ENCODE results near the gene VWA8. TPM values are rescaled to one million over a fixed set of nuclear protein-coding genes. Genes with fewer than 3 reads are reported as not detected.

Gene VWA8
- total RNA-seq, 1 experiment from 2014 or later, result 22.6 TPM

GRCh38 chr13:41909506-41909905, 51.4 kb downstream of the VWA8 start (continued):
- TF ChIP-seq ZNF274 (IDR thresholded peaks at IDR 0.05; ENCODE audit: low read depth, low read length) (no peak), YY1 (IDR thresholded peaks at IDR 0.05; ENCODE audit: extremely low read depth, insufficient replicate concordance, low read depth, low read length) (no peak)

DNA sequence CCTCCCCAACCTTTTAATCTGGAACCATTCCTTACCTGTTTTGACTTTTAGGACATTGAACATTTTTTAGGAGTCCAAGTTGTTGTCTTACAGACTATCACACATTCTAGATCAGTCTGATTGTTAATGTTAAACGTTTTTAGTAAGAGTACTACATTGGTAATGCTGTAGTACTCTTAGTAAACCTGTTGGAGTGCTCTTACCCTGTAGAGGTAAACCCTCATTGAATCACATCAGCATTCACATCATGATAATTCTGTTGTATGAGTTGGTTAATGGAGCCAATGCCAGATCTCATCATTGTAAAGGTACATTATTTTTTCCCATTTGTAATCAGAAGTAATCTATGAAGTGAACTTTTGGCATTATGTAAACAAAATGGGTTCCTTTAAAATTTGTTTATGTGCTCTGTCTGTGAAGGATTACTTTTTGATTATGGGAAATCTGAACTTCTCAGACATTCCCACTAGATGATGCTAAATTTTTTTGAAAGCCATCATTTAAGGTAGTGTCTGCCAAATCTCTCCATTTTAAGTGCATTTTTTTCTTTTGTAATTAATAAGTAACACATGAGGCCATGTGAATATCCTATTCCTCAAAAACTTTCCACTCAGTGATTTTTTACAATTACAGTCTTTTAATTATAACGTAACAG, 55.2 kb downstream of the VWA8 start:
- Histone ChIP-seq H3K79me2 (ENCODE audit: insufficient read depth, low read length) (no peaks in the 10 kb centered on the region), H3K9ac (ENCODE audit: low read length) (no peak overlapping the region), H3K27ac (ENCODE audit: low read depth, low read length) (no peak overlapping the region), H2AFZ (ENCODE audit: low read depth, low read length, poor library complexity, severe bottlenecking) (no peak overlapping the region), H3K36me3 (ENCODE audit: control insufficient read depth in 1 of 2, insufficient read depth in 2 of 2, low read length in 2 of 2) (peaks cover 0 to 4% of the 10 kb centered on the region in 2 experiments; a peak in 1 of 4 replicates), H3K4me1 (ENCODE audit: control insufficient read depth in 1 of 2, insufficient read depth in 2 of 2, low read length in 2 of 2) (peaks cover 0 to 8% of the 10 kb centered on the region in 2 experiments; a peak in 2 of 4 replicates), H3K4me3 (replicated peaks in 1 of 2; ENCODE audit: low read depth in 1 of 2, low read length in 2 of 2) (no peak overlapping the region), H3K9me3 (ENCODE audit: control insufficient read depth in 1 of 2, insufficient read depth in 1 of 2, low read depth in 1 of 2, low read length in 2 of 2) (no peaks in the 10 kb centered on the region), H3K4me2 (ENCODE audit: low read length) (no peak overlapping the region), H3K27me3 (ENCODE audit: insufficient read depth, low read length) (no peaks in the 10 kb centered on the region), H4K20me1 (ENCODE audit: insufficient read depth) (no peaks in the 10 kb centered on the region), H3K9me2 (ENCODE audit: insufficient read depth) (no peaks in the 10 kb centered on the region)
- POLR2A ChIA-PET, result no interaction called here
- BruUV-seq (replicated peaks), result no TSS peak
- peak; percentile 97 for ATAC-seq
- TF ChIP-seq POLR2A (IDR thresholded peaks at IDR 0.05; ENCODE audit: borderline replicate concordance, extremely low read depth, insufficient read depth, insufficient read length) (no peak), RAD21 (IDR thresholded peaks at IDR 0.05; ENCODE audit: low read depth) (peak; percentile 41; the same call in 1 of the 2 replicates), CTCF (IDR thresholded peaks at IDR 0.05 in 2 of 3, conservative IDR thresholded peaks at IDR 0.05 in 1 of 3; ENCODE audit: borderline replicate concordance in 1 of 3, insufficient read depth in 1 of 3, low read depth in 2 of 3, low read length in 2 of 3) (peak; percentile 12 to 69 (median 63); a peak in 5 of 6 replicates)
- peak; percentile 34 for DNase-seq (ENCODE audit: low read depth, low spot score)
- CTCF ChIA-PET, result no interaction called here
- RAD21 ChIA-PET (ENCODE audit: low non-redundant PET in 1 of 2, low total read pairs in 2 of 2, uncharacterized antibody in 2 of 2, unreplicated experiment in 2 of 2), result no interaction called here
- intact Hi-C loops (cut with micrococcal nuclease), result loop anchor here (2.0 to 5.0 kb wide), 2 partner anchors 142 to 201 kb away; partner anchors contain the start of gene DGKH

All from HCT116 (cell line).